ACC112 (cell line): ENCODE measurements around the gene PSMD13.

Source experiments
- H2AFZ ChIP-seq: fragments of 200-600 bp; sonication (generic); one replicate; pipeline ENCODE4 v1.6.0; 2017; ENCODE audit warnings: antibody characterized with exemption, low read length; ENCODE audit not compliant: unreplicated experiment
- H3K27ac ChIP-seq: fragments of 200-600 bp; sonication (generic); 2 replicates; pipeline ENCODE4 v1.5.1; 2014; ENCODE audit warnings: low read depth, mild to moderate bottlenecking, antibody characterized with exemption, low read length, moderate library complexity
- H3K27me3 ChIP-seq: fragments of 200-600 bp; sonication (generic); 2 replicates; pipeline ENCODE4 v1.6.1; 2014; ENCODE audit warnings: mild to moderate bottlenecking, antibody characterized with exemption, low read length, moderate library complexity, mixed read lengths; ENCODE audit not compliant: insufficient read depth
- H3K36me3 ChIP-seq: fragments of 200-600 bp; sonication (generic); 2 replicates; pipeline ENCODE4 v1.6.1; 2016; ENCODE audit warnings: mild to moderate bottlenecking, antibody characterized with exemption, low read length, moderate library complexity, mixed read lengths; ENCODE audit not compliant: insufficient read depth
- H3K4me1 ChIP-seq: fragments of 200-600 bp; sonication (generic); one replicate; pipeline ENCODE4 v1.6.1; 2016; ENCODE audit warnings: low read length, mixed read lengths; ENCODE audit not compliant: insufficient read depth, unreplicated experiment, control insufficient read depth
- H3K4me3 ChIP-seq: fragments of 200-600 bp; sonication (generic); 2 replicates; pipeline ENCODE4 v1.5.1; 2014; ENCODE audit warnings: mild to moderate bottlenecking, low read depth, low read length
- H3K79me2 ChIP-seq: fragments of 200-600 bp; sonication (generic); one replicate; pipeline ENCODE4 v1.6.0; 2016; ENCODE audit warnings: low read length; ENCODE audit not compliant: control insufficient read depth, unreplicated experiment, insufficient read depth

The PSMD13 gene

GRCh38 chr11:210803-211180, 26.0 kb upstream of the PSMD13 start:
- H2AFZ ChIP-seq: no peak overlapping the region
- peaks cover 30% of the 10 kb centered on the region; the same call in 1 of the 2 replicates for H3K36me3 ChIP-seq
- H3K4me3 ChIP-seq: peak overlapping the region; percentile 91
- H3K4me1 ChIP-seq: peaks cover 26% of the 10 kb centered on the region
- H3K27me3 ChIP-seq: no peaks in the 10 kb centered on the region
- H3K27ac ChIP-seq: peak overlapping the region; percentile 98
- peaks cover 58% of the 10 kb centered on the region for H3K79me2 ChIP-seq

DNA sequence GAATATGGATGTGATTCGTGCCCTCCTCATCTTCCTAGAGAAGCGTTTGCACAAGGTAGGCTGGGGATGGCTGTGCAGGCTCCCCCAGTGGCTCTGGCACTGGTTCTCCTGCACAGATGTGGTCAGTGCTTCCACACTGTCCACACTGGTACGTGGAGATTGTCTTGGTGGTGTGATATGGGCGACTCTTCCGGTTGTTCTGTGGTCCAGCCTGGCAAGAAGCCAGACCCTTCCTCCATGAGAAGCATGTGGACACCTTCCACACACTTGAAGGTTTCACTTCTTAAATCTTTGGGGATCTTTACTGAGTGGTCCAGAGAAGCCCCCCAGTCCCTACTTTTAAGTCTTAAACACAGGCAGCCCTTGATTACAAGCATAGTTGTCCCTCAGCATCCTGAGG, 25.5 kb upstream of the PSMD13 start:
- Histone ChIP-seq H3K27ac (no peak overlapping the region), H3K79me2 (peaks cover 53% of the 10 kb centered on the region), H3K4me1 (peaks cover 21% of the 10 kb centered on the region), H3K27me3 (no peaks in the 10 kb centered on the region), H3K36me3 (peaks cover 30% of the 10 kb centered on the region; the same call in 1 of the 2 replicates), H3K4me3 (no peak overlapping the region), H2AFZ (no peak overlapping the region)

DNA sequence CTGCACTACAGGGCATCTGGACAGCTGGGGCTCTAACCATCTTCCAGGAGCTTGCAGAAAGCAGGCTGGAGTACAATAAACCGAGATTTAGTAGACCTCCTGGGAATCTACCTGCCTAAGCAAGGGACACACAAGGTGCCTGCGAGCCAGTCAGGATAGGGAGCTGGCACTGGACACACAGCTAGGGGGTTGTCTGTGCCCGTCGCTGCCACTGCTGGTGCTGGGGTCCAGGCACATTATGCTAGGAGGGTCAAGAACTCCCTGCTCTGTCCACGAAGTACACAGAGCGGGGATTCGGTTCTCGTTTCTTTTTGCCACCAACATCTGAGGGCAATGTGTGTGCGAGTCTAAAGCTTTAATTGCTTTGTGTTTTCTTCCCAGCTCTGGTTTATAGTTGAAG, 25.0 kb upstream of the PSMD13 start:
- H3K4me3 ChIP-seq: no peak overlapping the region
- H3K36me3 ChIP-seq: peaks cover 30% of the 10 kb centered on the region; the same call in 1 of the 2 replicates
- H3K27ac ChIP-seq: no peak overlapping the region

GRCh38 chr11:212150-213100, 24.4 kb upstream of the PSMD13 start:
- Histone ChIP-seq H3K27me3 (no peaks in the 10 kb centered on the region), H2AFZ (no peak overlapping the region), H3K4me3 (no peak overlapping the region), H3K4me1 (peaks cover 20% of the 10 kb centered on the region), H3K79me2 (peaks cover 45% of the 10 kb centered on the region), H3K27ac (no peak overlapping the region), H3K36me3 (peaks cover 30% of the 10 kb centered on the region; the same call in 1 of the 2 replicates)

More for the DNA sequence above, 25.0 kb upstream of the PSMD13 start:
- Histone ChIP-seq H3K79me2 (peaks cover 49% of the 10 kb centered on the region), H3K27me3 (no peaks in the 10 kb centered on the region), H3K4me1 (peaks cover 20% of the 10 kb centered on the region), H2AFZ (no peak overlapping the region)

DNA sequence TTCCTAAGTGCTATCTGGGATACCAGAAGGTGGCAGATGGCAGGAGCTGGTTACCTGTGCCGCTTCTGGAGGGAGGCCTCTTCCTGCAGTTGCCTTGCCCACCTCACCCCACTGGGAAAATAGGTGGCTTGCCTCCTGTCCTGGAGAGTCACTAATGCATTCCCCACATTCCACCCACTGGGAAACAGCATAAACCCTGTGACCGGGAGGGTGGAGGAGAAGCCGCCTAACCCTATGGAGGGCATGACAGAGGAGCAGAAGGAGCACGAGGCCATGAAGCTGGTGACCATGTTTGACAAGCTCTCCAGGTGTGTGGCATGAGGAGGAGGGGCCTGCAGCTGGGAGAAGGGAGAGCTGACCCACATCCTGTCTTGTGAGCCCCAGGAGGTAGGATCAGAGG, 23.7 kb upstream of the PSMD13 start:
- H3K79me2 ChIP-seq: peaks cover 42% of the 10 kb centered on the region
- peaks cover 30% of the 10 kb centered on the region; the same call in 1 of the 2 replicates for H3K36me3 ChIP-seq
- H3K27me3 ChIP-seq: no peaks in the 10 kb centered on the region
- H3K27ac ChIP-seq: no peak overlapping the region
- no peak overlapping the region for H2AFZ ChIP-seq
- no peak overlapping the region for H3K4me3 ChIP-seq
- peaks cover 20% of the 10 kb centered on the region for H3K4me1 ChIP-seq

DNA sequence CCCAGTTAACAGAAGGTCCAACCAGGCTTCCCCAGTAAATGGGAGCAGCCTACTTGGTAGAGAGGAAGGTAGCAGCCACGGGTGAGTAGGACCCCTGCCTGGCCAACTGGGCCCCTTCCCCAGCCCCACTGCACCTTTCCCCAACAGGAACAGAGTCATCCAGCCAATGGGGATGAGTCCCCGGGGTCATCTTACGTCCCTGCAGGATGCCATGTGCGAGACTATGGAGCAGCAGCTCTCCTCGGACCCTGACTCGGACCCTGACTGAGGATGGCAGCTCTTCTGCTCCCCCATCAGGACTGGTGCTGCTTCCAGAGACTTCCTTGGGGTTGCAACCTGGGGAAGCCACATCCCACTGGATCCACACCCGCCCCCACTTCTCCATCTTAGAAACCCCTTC, 22.7 kb upstream of the PSMD13 start:
- Histone ChIP-seq H3K4me1 (peaks cover 20% of the 10 kb centered on the region), H2AFZ (no peak overlapping the region), H3K79me2 (peaks cover 34% of the 10 kb centered on the region), H3K27me3 (no peaks in the 10 kb centered on the region), H3K36me3 (peaks cover 30% of the 10 kb centered on the region; the same call in 1 of the 2 replicates), H3K4me3 (no peak overlapping the region), H3K27ac (no peak overlapping the region)

DNA sequence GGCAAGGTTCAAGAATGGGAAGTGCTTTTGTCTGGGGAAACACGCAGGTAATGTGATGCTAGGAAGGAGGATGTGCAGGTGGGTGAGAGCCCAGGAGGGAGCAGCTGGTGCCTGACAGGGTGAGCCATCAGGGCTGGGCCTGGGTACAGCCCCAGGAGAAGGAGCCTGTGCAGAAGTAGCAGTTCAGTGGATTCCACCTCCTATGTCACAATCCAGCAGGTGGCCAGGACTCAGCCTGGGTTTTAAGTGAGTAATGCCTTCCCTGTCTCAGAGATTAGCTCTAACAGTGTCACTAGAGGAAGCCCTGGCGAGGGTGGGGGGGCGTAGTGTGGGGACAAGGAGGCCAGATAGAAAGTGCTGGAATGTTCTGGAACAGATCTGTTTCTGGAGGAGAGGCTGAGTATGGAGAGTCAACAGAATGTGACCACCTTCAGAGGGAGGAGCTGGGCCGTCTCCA, 21.2 kb upstream of the PSMD13 start:
- H3K27ac ChIP-seq: no peak overlapping the region
- no peak overlapping the region for H3K4me3 ChIP-seq
- H3K4me1 ChIP-seq: peaks cover 6% of the 10 kb centered on the region
- peaks cover 19% of the 10 kb centered on the region for H3K79me2 ChIP-seq
- H2AFZ ChIP-seq: no peak overlapping the region
- H3K27me3 ChIP-seq: no peaks in the 10 kb centered on the region
- H3K36me3 ChIP-seq: peaks cover 25% of the 10 kb centered on the region; the same call in 1 of the 2 replicates

GRCh38 chr11:216081-216974, 20.4 kb upstream of the PSMD13 start:
- no peaks in the 10 kb centered on the region for H3K4me1 ChIP-seq
- no peak overlapping the region for H2AFZ ChIP-seq
- no peak overlapping the region for H3K27ac ChIP-seq
- H3K4me3 ChIP-seq: no peak overlapping the region
- no peaks in the 10 kb centered on the region for H3K27me3 ChIP-seq
- peaks cover 19% of the 10 kb centered on the region; the same call in 1 of the 2 replicates for H3K36me3 ChIP-seq
- H3K79me2 ChIP-seq: peaks cover 12% of the 10 kb centered on the region

- no peak overlapping the region for H3K4me3 ChIP-seq
- H3K27me3 ChIP-seq: no peaks in the 10 kb centered on the region
- no peaks in the 10 kb centered on the region for H3K4me1 ChIP-seq
- H3K27ac ChIP-seq: no peak overlapping the region
- H3K79me2 ChIP-seq: no peaks in the 10 kb centered on the region
- H2AFZ ChIP-seq: no peak overlapping the region
- H3K36me3 ChIP-seq: peaks cover 8% of the 10 kb centered on the region; the same call in 1 of the 2 replicates
These were observed 19.1 kb upstream of the PSMD13 start for GRCh38 chr11:217704-218103.

DNA sequence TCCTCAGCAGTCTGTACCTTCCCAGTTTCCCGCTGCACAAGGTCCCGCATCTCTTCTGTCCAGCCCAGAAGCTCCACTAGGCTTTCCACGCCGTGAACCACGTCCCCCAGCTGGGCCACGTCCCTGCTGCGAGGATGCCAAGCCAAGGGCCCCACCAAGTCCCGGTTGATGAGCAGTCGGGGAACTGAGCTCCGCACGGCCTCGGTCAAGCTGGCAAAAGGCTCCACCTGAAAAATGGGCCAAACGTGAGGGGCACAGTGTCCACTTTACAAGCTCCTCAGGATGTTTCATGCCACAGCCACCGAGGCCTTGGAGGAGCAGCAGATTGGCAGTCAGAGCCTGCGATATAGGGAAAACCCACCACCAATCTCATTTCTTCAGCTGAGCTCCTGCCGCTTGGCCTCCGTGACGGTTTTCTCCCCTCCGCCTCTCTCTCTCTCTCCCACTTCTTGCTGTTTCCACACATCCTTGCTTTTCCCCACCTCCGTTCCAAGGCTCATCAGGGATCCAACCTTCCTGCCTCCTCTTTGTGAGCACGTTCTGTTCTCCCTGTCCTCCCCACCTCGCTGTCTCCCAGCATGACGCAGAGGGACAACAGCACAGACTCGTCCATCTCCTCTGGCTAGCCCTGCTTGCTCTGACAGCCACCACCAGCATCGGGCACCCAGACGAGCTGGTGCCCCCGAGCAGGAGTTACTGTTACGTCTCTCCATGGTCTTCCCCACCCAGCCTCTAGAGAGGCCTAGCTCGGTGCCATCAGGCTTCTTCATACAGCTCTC, 17.8 kb upstream of the PSMD13 start:
- Histone ChIP-seq H3K27ac (no peak overlapping the region), H3K79me2 (no peaks in the 10 kb centered on the region), H3K4me1 (no peaks in the 10 kb centered on the region), H2AFZ (no peak overlapping the region), H3K4me3 (no peak overlapping the region), H3K27me3 (no peaks in the 10 kb centered on the region), H3K36me3 (peaks cover 1% of the 10 kb centered on the region; the same call in 1 of the 2 replicates)
